ENCODE measurements around the gene PGD.
A peak's percentile ranks its signal among the peaks of the same experiment; 100 is the strongest.

The PGD gene

DNA sequence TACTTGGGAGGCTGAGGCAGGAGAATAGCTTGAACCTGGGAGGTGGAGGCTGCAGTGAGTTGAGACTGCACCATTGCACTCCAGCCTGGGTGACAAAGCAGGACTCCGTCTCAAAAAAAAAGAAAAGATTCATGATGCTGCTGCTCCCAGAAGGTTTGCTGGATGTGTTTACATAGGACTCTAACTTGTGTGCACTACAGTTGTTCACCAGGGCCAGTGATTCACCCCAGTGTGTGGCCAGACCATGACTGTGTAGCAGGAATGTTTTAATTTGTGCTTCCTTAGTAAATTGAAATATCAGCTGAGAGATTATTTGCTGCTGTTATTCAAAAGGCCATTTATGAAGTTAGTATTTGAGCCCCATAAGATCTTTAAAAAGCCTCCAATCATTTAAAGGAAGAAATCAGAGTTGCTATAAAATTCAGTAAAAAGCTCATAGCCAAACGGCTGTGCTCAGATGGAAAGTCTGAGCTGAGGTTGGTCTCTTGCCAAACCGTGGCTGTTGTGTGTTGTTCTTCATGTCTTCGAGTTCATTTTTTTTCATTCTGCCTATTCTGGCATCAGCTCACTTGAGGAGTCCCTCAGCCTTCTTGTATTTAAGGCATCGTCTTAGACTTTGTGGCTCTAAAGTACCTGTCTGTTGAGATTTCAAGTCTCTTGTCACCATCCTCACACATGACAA is 18.1 kb upstream of the PGD start:
- Histone ChIP-seq H3K4me3 (ENCODE audit: low read length) (peak overlapping the region; percentile 47), H3K36me3 (ENCODE audit: control insufficient read depth, insufficient read depth, low read length, severe bottlenecking) (peaks cover 35% of the 10 kb centered on the region), H3K9me3 (ENCODE audit: control insufficient read depth, low read length) (no peaks in the 10 kb centered on the region), H3K9ac (ENCODE audit: low read length) (peak overlapping the region; percentile 40), H3K4me1 (ENCODE audit: control insufficient read depth, insufficient read depth, low read length) (peaks cover 17% of the 10 kb centered on the region), H3K27me3 (replicated peaks; ENCODE audit: control insufficient read depth, insufficient read depth, low read length) (no peaks in the 10 kb centered on the region)
- peak; percentile 71 for DNase-seq (ENCODE audit: low read depth)

DNA sequence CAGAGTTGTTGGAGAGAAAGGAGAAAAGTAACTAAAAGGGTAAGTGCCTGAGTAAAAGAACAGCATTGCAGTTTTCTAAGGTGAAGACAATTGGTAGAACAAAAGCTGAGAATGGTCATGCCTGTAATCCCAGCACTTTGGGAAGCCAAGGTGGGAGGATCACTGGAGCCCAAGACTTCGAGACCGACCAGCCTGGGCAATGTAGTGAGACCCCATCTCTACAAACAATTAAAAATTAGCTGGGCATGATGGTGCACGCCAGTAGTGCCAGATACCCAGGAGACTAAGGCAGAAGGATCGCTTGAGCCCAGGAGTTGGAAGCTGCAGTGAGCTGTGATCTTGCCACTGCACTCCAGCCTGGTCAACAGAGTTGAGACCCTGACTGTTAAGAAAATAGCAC is 15.2 kb upstream of the PGD start:
- Histone ChIP-seq H3K9ac (ENCODE audit: low read length) (no peak overlapping the region), H3K4me1 (ENCODE audit: control insufficient read depth, insufficient read depth, low read length) (peaks cover 39% of the 10 kb centered on the region), H3K36me3 (ENCODE audit: control insufficient read depth, insufficient read depth, low read length, severe bottlenecking) (peaks cover 17% of the 10 kb centered on the region), H3K9me3 (ENCODE audit: control insufficient read depth, low read length) (no peaks in the 10 kb centered on the region), H3K4me3 (ENCODE audit: low read length) (no peak overlapping the region), H3K27me3 (replicated peaks; ENCODE audit: control insufficient read depth, insufficient read depth, low read length) (no peaks in the 10 kb centered on the region)
- no peak for DNase-seq (ENCODE audit: low read depth)

DNA sequence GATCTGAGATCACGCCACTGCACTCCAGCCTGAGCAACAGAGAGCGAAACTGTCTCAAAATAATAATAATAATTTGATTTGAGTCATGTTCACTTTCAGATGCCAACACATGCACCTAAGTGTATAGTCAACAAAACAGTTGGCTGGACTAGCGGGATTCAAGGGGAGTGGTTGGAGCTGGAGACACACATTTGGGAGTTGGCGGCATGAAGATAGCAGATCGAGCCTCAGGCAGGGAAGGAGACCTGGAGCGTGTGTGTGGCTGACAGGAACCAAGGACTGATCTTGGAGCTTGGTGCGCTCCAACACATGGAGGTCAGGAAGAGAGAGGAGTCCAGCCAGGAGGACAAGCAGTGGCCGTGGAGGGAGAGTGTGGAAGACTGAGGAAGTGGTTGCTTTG is 14.6 kb upstream of the PGD start:
- no peak for DNase-seq (ENCODE audit: low read depth)
- H3K4me3 ChIP-seq (ENCODE audit: low read length): no peak overlapping the region
- H3K9ac ChIP-seq (ENCODE audit: low read length): no peak overlapping the region
- no peaks in the 10 kb centered on the region for H3K27me3 ChIP-seq (replicated peaks; ENCODE audit: control insufficient read depth, insufficient read depth, low read length)
- peaks cover 45% of the 10 kb centered on the region for H3K4me1 ChIP-seq (ENCODE audit: control insufficient read depth, insufficient read depth, low read length)
- H3K36me3 ChIP-seq (ENCODE audit: control insufficient read depth, insufficient read depth, low read length, severe bottlenecking): peaks cover 11% of the 10 kb centered on the region
- no peaks in the 10 kb centered on the region for H3K9me3 ChIP-seq (ENCODE audit: control insufficient read depth, low read length)

DNA sequence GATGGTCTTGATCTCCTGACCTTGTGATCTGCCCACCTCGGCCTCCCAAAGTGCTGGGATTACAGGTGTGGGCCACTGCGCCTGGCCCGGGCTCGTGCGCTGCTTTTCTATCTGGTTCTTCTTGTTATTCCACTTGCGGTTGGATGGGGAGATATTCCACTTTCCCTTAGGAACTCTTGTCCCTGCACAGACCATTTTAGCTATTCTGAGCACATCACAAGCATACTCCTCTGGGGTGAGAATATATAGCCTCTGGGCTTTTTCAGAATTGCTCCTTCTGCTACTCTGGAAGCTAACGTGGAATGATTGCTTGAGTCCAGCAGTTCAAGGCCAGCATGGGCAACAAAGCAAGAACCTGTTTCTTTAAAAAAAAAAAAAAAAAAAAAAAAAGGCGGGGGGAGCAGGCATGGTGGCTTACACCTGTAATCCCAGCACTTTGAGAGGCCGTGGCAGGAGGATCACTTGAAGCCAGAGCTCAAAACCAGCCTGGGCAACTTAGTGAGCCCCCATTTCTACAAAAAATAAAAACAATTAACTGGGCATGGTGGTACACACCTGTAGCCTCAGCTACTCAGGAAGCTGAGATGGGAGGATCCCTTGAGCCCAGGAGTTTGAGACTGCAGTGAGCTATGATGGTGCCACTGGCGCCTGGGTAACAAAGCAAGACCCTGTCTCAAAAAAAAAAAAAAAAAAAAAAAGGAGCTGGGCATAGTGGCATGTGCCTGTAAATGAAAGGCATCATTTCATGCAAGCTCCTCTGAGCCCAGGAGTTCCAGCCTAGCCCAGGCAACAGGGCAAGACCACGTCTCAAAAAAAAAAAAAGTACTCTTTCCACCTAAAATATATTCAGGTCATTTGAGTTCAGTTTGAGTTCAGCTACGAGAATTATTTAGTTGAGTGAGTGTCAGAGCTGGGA is 11.8 kb upstream of the PGD start:
- Histone ChIP-seq H3K4me1 (ENCODE audit: control insufficient read depth, insufficient read depth, low read length) (peaks cover 38% of the 10 kb centered on the region), H3K27me3 (replicated peaks; ENCODE audit: control insufficient read depth, insufficient read depth, low read length) (no peaks in the 10 kb centered on the region), H3K36me3 (ENCODE audit: control insufficient read depth, insufficient read depth, low read length, severe bottlenecking) (peaks cover 6% of the 10 kb centered on the region), H3K9ac (ENCODE audit: low read length) (peak overlapping the region; percentile 81), H3K4me3 (ENCODE audit: low read length) (peak overlapping the region; percentile 74), H3K9me3 (ENCODE audit: control insufficient read depth, low read length) (no peaks in the 10 kb centered on the region)
- DNase-seq (ENCODE audit: low read depth): no peak

DNA sequence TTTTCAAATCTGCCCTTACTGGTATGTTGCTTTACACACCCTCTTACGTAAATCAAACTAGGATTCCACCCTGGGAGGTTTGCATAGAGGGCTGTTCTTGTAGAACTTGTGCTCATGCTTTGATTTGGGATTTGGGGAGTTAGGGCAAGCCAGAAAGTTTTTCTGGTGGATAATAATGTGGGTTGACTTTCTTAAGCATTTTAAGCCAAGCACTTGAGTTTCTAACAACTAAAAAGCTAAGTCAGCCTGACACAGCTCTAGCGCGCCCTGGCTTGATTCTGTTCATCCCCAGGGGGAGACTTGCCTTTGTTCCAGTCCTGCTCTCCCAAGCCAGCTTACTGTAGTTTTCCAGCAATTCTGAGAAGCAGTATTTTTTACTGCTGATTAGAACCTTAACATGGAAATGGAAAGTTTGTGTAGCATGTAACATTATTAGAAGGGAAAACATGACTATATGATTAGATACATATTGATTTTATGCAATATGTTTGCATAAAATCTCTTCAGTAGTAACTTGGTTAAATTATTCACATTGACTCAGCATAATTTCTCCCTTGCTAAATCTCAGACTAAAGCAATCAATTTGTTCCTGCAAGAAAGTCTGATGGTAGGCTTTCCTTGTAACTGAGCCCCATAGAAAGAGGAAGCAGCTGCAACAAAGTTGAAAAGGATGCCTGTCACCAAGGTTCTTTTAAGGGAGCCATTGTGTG is 11.0 kb upstream of the PGD start:
- Histone ChIP-seq H3K4me3 (ENCODE audit: low read length) (peak overlapping the region; percentile 74), H3K36me3 (ENCODE audit: control insufficient read depth, insufficient read depth, low read length, severe bottlenecking) (peaks cover 6% of the 10 kb centered on the region), H3K9me3 (ENCODE audit: control insufficient read depth, low read length) (no peaks in the 10 kb centered on the region), H3K9ac (ENCODE audit: low read length) (peak overlapping the region; percentile 81), H3K4me1 (ENCODE audit: control insufficient read depth, insufficient read depth, low read length) (peaks cover 38% of the 10 kb centered on the region), H3K27me3 (replicated peaks; ENCODE audit: control insufficient read depth, insufficient read depth, low read length) (no peaks in the 10 kb centered on the region)
- DNase-seq (ENCODE audit: low read depth): peak; percentile 79

DNA sequence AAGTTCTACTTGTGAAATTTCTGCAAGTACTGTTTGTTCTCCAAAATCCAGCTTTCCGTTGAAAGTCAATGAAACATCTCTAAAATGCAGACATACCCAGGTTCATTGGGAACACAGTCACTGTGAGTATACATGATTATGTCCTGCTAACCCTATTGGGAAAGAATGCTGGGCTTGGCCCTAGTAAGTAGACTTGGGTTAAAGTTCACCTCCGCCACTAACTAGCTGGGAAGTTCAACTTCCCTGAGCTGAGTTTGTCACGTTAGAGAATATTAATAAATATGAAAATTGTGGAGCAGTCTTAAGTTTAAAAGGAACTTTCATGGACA is 10.5 kb upstream of the PGD start:
- Histone ChIP-seq H3K4me3 (ENCODE audit: low read length) (peak overlapping the region; percentile 74), H3K4me1 (ENCODE audit: control insufficient read depth, insufficient read depth, low read length) (peaks cover 38% of the 10 kb centered on the region), H3K9me3 (ENCODE audit: control insufficient read depth, low read length) (no peaks in the 10 kb centered on the region), H3K27me3 (replicated peaks; ENCODE audit: control insufficient read depth, insufficient read depth, low read length) (no peaks in the 10 kb centered on the region), H3K9ac (ENCODE audit: low read length) (peak overlapping the region; percentile 81), H3K36me3 (ENCODE audit: control insufficient read depth, insufficient read depth, low read length, severe bottlenecking) (peaks cover 6% of the 10 kb centered on the region)
- DNase-seq (ENCODE audit: low read depth): no peak

DNA sequence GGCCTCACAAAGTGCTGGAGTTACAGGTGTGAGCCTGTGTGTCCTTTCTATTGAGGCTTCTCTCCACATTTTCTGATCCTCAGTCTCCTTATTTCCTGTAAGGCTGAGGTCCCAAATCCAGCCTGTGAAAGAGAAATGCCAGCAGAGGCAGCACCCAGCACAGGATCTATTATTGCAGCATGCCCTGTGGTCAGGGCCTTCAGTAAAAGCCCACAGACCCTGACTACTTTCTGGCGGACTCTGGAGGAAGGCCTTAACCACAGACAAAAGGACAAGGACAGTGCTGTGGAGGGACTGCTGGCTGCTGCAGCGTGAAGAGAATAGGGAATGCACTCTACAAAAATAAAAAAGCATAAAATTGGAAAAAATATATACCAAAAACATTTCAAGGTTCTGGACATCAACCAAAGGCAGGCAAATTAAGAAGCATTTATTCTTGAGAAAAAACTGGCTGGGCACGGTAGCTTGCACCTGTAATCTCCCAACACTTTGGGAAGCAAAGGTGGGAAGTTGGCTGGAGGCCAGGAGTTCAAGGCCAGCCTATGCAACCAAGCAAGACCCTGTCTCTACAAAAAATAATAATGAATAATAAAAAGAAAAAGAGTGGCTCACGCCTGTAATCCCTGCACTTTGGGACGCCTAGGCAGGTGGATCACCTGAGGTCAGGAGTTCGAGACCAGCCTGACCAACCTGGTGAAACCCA is 9.4 kb upstream of the PGD start:
- Histone ChIP-seq H3K36me3 (ENCODE audit: control insufficient read depth, insufficient read depth, low read length, severe bottlenecking) (peaks cover 2% of the 10 kb centered on the region), H3K4me1 (ENCODE audit: control insufficient read depth, insufficient read depth, low read length) (peaks cover 38% of the 10 kb centered on the region), H3K9ac (ENCODE audit: low read length) (peak overlapping the region; percentile 81), H3K4me3 (ENCODE audit: low read length) (no peak overlapping the region), H3K9me3 (ENCODE audit: control insufficient read depth, low read length) (peaks cover 5% of the 10 kb centered on the region), H3K27me3 (replicated peaks; ENCODE audit: control insufficient read depth, insufficient read depth, low read length) (no peaks in the 10 kb centered on the region)
- DNase-seq (ENCODE audit: low read depth): no peak

DNA sequence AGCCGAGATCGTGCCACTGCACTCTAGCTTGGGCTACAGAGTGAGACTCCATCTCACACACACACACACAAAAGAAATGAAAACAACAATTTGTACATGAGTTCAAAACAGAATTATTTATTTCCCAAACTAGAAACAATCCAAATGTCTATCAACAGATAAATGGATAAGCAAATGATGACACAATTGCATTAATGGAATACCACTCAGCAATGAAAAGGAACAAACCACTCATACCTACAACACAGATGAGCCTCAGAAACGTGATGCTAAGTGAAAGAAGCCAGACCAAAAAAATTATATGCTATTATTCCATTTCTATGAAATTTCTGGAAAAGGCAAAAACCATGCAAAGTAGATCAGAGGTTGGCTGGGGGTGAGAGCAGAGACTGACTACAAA is 2.0 kb upstream of the PGD start:
- H3K36me3 ChIP-seq (ENCODE audit: control insufficient read depth, insufficient read depth, low read length, severe bottlenecking): no peaks in the 10 kb centered on the region
- peaks cover 11% of the 10 kb centered on the region for H3K4me1 ChIP-seq (ENCODE audit: control insufficient read depth, insufficient read depth, low read length)
- H3K9me3 ChIP-seq (ENCODE audit: control insufficient read depth, low read length): peaks cover 6% of the 10 kb centered on the region
- H3K9ac ChIP-seq (ENCODE audit: low read length): no peak overlapping the region
- H3K27me3 ChIP-seq (replicated peaks; ENCODE audit: control insufficient read depth, insufficient read depth, low read length): no peaks in the 10 kb centered on the region
- no peak overlapping the region for H3K4me3 ChIP-seq (ENCODE audit: low read length)
- no peak for DNase-seq (ENCODE audit: low read depth)

DNA sequence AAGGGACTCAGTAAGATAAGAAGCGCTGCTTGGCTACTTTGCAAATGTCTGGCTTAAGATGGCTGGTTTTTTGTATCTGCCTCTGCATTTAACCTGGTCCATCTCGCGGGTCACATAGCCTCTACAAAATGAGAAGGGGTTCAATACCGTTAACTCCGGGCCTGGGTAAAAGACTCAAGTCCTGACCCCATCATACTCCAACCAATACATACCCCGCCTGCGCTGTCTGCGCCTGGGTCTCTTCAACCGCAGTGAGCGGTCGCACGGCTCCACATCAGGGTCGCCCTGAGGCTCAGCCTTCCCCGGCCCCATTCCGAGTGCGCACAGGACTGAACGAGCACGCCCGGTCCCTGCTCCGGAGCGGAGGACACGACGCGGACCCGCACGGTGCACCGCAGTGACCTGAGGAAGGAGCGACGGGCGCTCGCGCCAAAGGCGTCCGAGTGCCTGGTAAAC is 558 bp upstream of the PGD start:
- Histone ChIP-seq H3K4me1 (ENCODE audit: control insufficient read depth, insufficient read depth, low read length) (peaks cover 19% of the 10 kb centered on the region), H3K9ac (ENCODE audit: low read length) (peak overlapping the region; percentile 75), H3K9me3 (ENCODE audit: control insufficient read depth, low read length) (peaks cover 6% of the 10 kb centered on the region), H3K4me3 (ENCODE audit: low read length) (peak overlapping the region; percentile 87), H3K27me3 (replicated peaks; ENCODE audit: control insufficient read depth, insufficient read depth, low read length) (no peaks in the 10 kb centered on the region), H3K36me3 (ENCODE audit: control insufficient read depth, insufficient read depth, low read length, severe bottlenecking) (peaks cover 12% of the 10 kb centered on the region)
- DNase-seq (ENCODE audit: low read depth): no peak

DNA sequence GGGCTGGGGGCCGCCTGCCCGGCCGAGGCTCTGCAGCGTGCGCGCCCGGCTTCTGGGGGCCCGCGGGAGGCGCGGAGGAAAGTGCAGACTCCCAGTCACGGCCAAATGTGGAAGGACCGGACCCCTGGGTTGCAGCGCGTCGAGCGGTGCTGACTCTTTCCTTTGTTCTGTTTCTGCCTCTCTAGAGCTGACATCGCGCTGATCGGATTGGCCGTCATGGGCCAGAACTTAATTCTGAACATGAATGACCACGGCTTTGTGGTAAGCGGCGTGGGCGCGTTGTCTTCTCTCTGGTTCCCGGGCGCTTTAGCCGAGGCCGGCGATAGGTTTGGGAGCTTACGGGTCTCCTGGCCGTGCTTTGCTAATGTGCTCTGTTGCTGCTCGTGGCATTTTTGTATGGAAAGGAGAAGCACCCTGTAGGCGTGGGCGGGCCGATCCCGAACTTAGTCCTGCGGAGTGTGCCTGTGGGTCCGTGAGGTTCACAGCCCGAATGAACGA is 629 bp downstream of the PGD start:
- peak overlapping the region; percentile 87 for H3K4me3 ChIP-seq (ENCODE audit: low read length)
- H3K9me3 ChIP-seq (ENCODE audit: control insufficient read depth, low read length): peaks cover under 1% of the 10 kb centered on the region
- peaks cover 25% of the 10 kb centered on the region for H3K4me1 ChIP-seq (ENCODE audit: control insufficient read depth, insufficient read depth, low read length)
- H3K27me3 ChIP-seq (replicated peaks; ENCODE audit: control insufficient read depth, insufficient read depth, low read length): no peaks in the 10 kb centered on the region
- peak; percentile 77 for DNase-seq (ENCODE audit: low read depth)
- H3K36me3 ChIP-seq (ENCODE audit: control insufficient read depth, insufficient read depth, low read length, severe bottlenecking): peaks cover 24% of the 10 kb centered on the region
- peak overlapping the region; percentile 92 for H3K9ac ChIP-seq (ENCODE audit: low read length)
